H1 (cell line): ENCODE results near the gene TMEM135. TPM values are rescaled to one million over a fixed set of nuclear protein-coding genes. Genes with fewer than 3 reads are reported as not detected.

Source experiments
- CTCF ChIA-PET: fragments of 300-600 bp; sonication (Branson Sonifier 250); formaldehyde crosslinking; loops from one replicate; lab custom pipeline; 2021; ENCODE audit not compliant: partially characterized antibody; lab: Charles Lee
- POLR2A ChIA-PET: fragments of 300-600 bp; sonication (Branson Sonifier 250); formaldehyde crosslinking; loops from one replicate; lab custom pipeline; 2021; ENCODE audit warnings: inconsistent platforms; ENCODE audit not compliant: partially characterized antibody; lab: Charles Lee
- DNase-seq, 2 experiments: peaks; one replicate each; pipeline versions ENCODE4 v3.0.0 to v3.0.0-alpha.2; 2010 to 2022; ENCODE audit warnings: low spot score in 2 of 2, low read depth in 1 of 2, mixed read lengths in 1 of 2
- FAIRE-seq: peaks from 2 replicates; lab custom pipeline; 2011; peaks lifted over from hg19 to GRCh38; lab: Jason Lieb, UNC
- H2AFZ ChIP-seq: 2 replicates; pipeline ENCODE4 v1.8.1; 2012; ENCODE audit warnings: low read length, inconsistent platforms
- H2AK5ac ChIP-seq: 2 replicates; pipeline ENCODE4 v1.6.1; 2013; ENCODE audit warnings: low read depth, low read length
- H2BK120ac ChIP-seq: replicated peaks from 2 replicates; pipeline ENCODE3; 2013; ENCODE audit warnings: low read depth, low read length, inconsistent platforms
- H2BK12ac ChIP-seq: 2 replicates; pipeline ENCODE4 v1.6.1; 2013; ENCODE audit warnings: low read depth, low read length
- H2BK15ac ChIP-seq: 2 replicates; pipeline ENCODE4 v1.6.1; 2013; ENCODE audit warnings: low read length
- H2BK20ac ChIP-seq: 2 replicates; pipeline ENCODE4 v1.6.1; 2013; ENCODE audit warnings: low read length
- H2BK5ac ChIP-seq: 2 replicates; pipeline ENCODE4 v1.6.1; 2013; ENCODE audit warnings: low read depth, low read length
- H3K14ac ChIP-seq: 2 replicates; pipeline ENCODE4 v1.6.1; 2013; ENCODE audit warnings: inconsistent platforms; ENCODE audit not compliant: insufficient read length
- H3K18ac ChIP-seq: 2 replicates; pipeline ENCODE4 v1.6.1; 2013; ENCODE audit warnings: low read length; ENCODE audit errors: extremely low read depth
- H3K23ac ChIP-seq: 2 replicates; pipeline ENCODE4 v1.6.1; 2013; ENCODE audit warnings: inconsistent platforms; ENCODE audit not compliant: insufficient read length
- H3K23me2 ChIP-seq: 2 replicates; pipeline ENCODE4 v1.6.1; 2013; ENCODE audit warnings: low read depth, low read length
- H3K27ac ChIP-seq: 2 replicates; pipeline ENCODE4 v1.6.1; 2011; ENCODE audit warnings: low read depth, low read length, inconsistent platforms
- H3K27me3 ChIP-seq, 4 experiments: replicated peaks in 1 of 4; 1 replicate in 1 of 4; 2 replicates in 3 of 4; pipeline versions ENCODE4 v1.6.1 to v1.8.1; 2011 to 2013; ENCODE audit warnings: low read length in 3 of 4, mild to moderate bottlenecking in 3 of 4, inconsistent platforms in 2 of 4, mixed read lengths in 2 of 4, moderate library complexity in 1 of 4; ENCODE audit not compliant: control insufficient read depth in 3 of 4, insufficient read depth in 3 of 4; ENCODE audit errors: extremely low read depth in 1 of 4
- H3K36me3 ChIP-seq, 4 experiments: 2 replicates each; pipeline versions ENCODE4 v1.6.1 to v1.8.1; 2011 to 2013; ENCODE audit warnings: mild to moderate bottlenecking in 4 of 4, low read length in 3 of 4, moderate library complexity in 2 of 4, control low read depth in 1 of 4, inconsistent platforms in 1 of 4; ENCODE audit not compliant: insufficient read depth in 4 of 4, control insufficient read depth in 2 of 4
- H3K4ac ChIP-seq: replicated peaks from 2 replicates; pipeline ENCODE3; 2013; ENCODE audit warnings: low read length, low read depth, mixed read lengths, inconsistent platforms; ENCODE audit not compliant: insufficient read length
- H3K4me1 ChIP-seq, 4 experiments: replicated peaks in 1 of 4; 1 replicate in 1 of 4; 2 replicates in 3 of 4; pipeline versions ENCODE4 v1.6.1 to v1.8.1; 2011 to 2013; ENCODE audit warnings: low read length in 3 of 4, inconsistent platforms in 2 of 4, mixed read lengths in 1 of 4; ENCODE audit not compliant: insufficient read depth in 4 of 4, control insufficient read depth in 3 of 4
- H3K4me2 ChIP-seq, 2 experiments: 2 replicates each; pipeline versions ENCODE4 v1.6.1 to v1.8.1; 2011 to 2013; ENCODE audit warnings: low read depth in 2 of 2, low read length in 2 of 2, control low read depth in 1 of 2, inconsistent platforms in 1 of 2, mild to moderate bottlenecking in 1 of 2; ENCODE audit not compliant: insufficient read depth in 1 of 2
- H3K4me3 ChIP-seq, 4 experiments: fragments of 200-600, 300-600 bp in 1 of 4; sonication (generic), shearing (Covaris generic), sonication (Bioruptor Twin) in 1 of 4; 2 replicates each; pipeline versions ENCODE4 v1.5.1 to v1.8.1; 2011 to 2016; ENCODE audit warnings: low read length in 4 of 4, low read depth in 3 of 4, control low read depth in 2 of 4, inconsistent platforms in 2 of 4, mild to moderate bottlenecking in 2 of 4, mixed read lengths in 1 of 4, moderate library complexity in 1 of 4; ENCODE audit not compliant: insufficient read depth in 2 of 4; ENCODE audit errors: extremely low read depth in 1 of 4
- H3K56ac ChIP-seq: replicated peaks from 2 replicates; pipeline ENCODE3; 2013; ENCODE audit warnings: low read depth, mild to moderate bottlenecking, mixed read lengths, low read length, inconsistent platforms; ENCODE audit not compliant: insufficient read length
- H3K79me1 ChIP-seq: 2 replicates; pipeline ENCODE4 v1.6.1; 2013; ENCODE audit warnings: low read depth, low read length, control low read depth
- H3K79me2 ChIP-seq, 2 experiments: 2 replicates each; pipeline versions ENCODE4 v1.6.1 to v1.8.1; 2012 to 2013; ENCODE audit warnings: low read length in 2 of 2, mild to moderate bottlenecking in 2 of 2, inconsistent platforms in 1 of 2; ENCODE audit not compliant: insufficient read depth in 2 of 2, control insufficient read depth in 1 of 2
- H3K9ac ChIP-seq, 4 experiments: replicated peaks in 1 of 4; 1 replicate in 1 of 4; 2 replicates in 3 of 4; pipeline versions ENCODE4 v1.6.1 to v1.8.1; 2011 to 2013; ENCODE audit warnings: low read depth in 3 of 4, low read length in 3 of 4, control low read depth in 2 of 4, mild to moderate bottlenecking in 2 of 4, moderate library complexity in 2 of 4, inconsistent platforms in 1 of 4; ENCODE audit errors: extremely low read depth in 1 of 4
- H3K9me3 ChIP-seq, 2 experiments: 2 replicates each; pipeline versions ENCODE4 v1.6.1 to v1.8.1; 2012 to 2013; ENCODE audit warnings: mild to moderate bottlenecking in 2 of 2, moderate library complexity in 2 of 2, control low read depth in 1 of 2, inconsistent platforms in 1 of 2, low read depth in 1 of 2, low read length in 1 of 2, mixed read lengths in 1 of 2; ENCODE audit not compliant: insufficient read depth in 2 of 2
- H4K20me1 ChIP-seq, 2 experiments: replicated peaks in 1 of 2; 2 replicates each; pipeline versions ENCODE3 to v1.8.1; 2011 to 2013; ENCODE audit warnings: inconsistent platforms in 2 of 2, low read length in 2 of 2, mild to moderate bottlenecking in 1 of 2; ENCODE audit not compliant: insufficient read depth in 2 of 2, control insufficient read depth in 1 of 2
- H4K5ac ChIP-seq: 2 replicates; pipeline ENCODE4 v1.6.1; 2013; ENCODE audit warnings: low read length, low read depth, mixed read lengths, inconsistent platforms; ENCODE audit not compliant: insufficient read length
- H4K8ac ChIP-seq: 2 replicates; pipeline ENCODE4 v1.8.0; 2013; ENCODE audit warnings: mild to moderate bottlenecking, moderate library complexity, low read length, inconsistent platforms; ENCODE audit not compliant: insufficient read depth; ENCODE audit errors: extremely low read depth
- H4K91ac ChIP-seq: replicated peaks from 2 replicates; pipeline ENCODE3; 2013; ENCODE audit warnings: low read length, mixed read lengths, inconsistent platforms; ENCODE audit not compliant: insufficient read length
- BCL11A ChIP-seq, 2 experiments: IDR thresholded peaks; one replicate each; pipeline ENCODE4 v1.6.1; 2011; ENCODE audit warnings: low read depth in 2 of 2, low read length in 2 of 2, mild to moderate bottlenecking in 2 of 2
- KDM5A ChIP-seq: fragments of 200-600 bp; IDR thresholded peaks from 2 replicates; pipeline ENCODE4 v1.7.1; 2012; ENCODE audit warnings: mild to moderate bottlenecking, low read length, inconsistent platforms, mixed read lengths
- NANOG ChIP-seq: IDR thresholded peaks from 2 replicates; pipeline ENCODE4 v1.6.1; 2011; ENCODE audit warnings: low read length, low read depth, mild to moderate bottlenecking, inconsistent platforms; ENCODE audit not compliant: insufficient read depth, poor library complexity, severe bottlenecking
- PHF8 ChIP-seq: fragments of 200-600 bp; sonication (generic); conservative IDR thresholded peaks from 2 replicates; pipeline ENCODE4 v1.7.1; 2012; ENCODE audit warnings: low read depth, mild to moderate bottlenecking, inconsistent platforms, low read length, moderate library complexity
- RAD21 ChIP-seq, 2 experiments: IDR thresholded peaks in 1 of 2; conservative IDR thresholded peaks in 1 of 2; 2 replicates each; pipeline ENCODE4 v1.6.1; 2011; ENCODE audit warnings: low read depth in 2 of 2, low read length in 2 of 2, improper control_type of control experiment in 1 of 2, inconsistent platforms in 1 of 2, mild to moderate bottlenecking in 1 of 2, moderate library complexity in 1 of 2
- WGBS, 2 experiments: shearing (Covaris generic) in 1 of 2; methylation state at CpG; one replicate each; pipeline versions ENCODE4 v1.1.6 to v1.1.7; 2013 to 2015; ENCODE audit warnings: low lambda C conversion rate in 2 of 2, mixed read lengths in 2 of 2, inconsistent platforms in 1 of 2, low coverage in 1 of 2, missing lambda C conversion rate in 1 of 2; ENCODE audit not compliant: insufficient replicate concordance in 2 of 2, insufficient coverage in 1 of 2, insufficient read length in 1 of 2; ENCODE audit errors: extremely low coverage in 1 of 2, missing lambda C conversion rate in 1 of 2; 5-methylcytosine and 5-hydroxymethylcytosine counted together
- polyA plus RNA-seq, 7 experiments: library from polyadenylated mRNA; depleted of rRNA in 3 of 7; stranded (reverse) in 5 of 7; unstranded in 2 of 7; fragments of >200 nt in 5 of 7; fragments of 200-250 nt in 2 of 7; gene quantifications; 1 replicate in 5 of 7; 2 replicates in 1 of 7; 4 replicates in 1 of 7; pipeline versions ENCODE4 v1.2.1 to v1.2.3, GENCODE V29; 2011 to 2013; ENCODE audit warnings: missing spikeins in 2 of 7, mixed read lengths in 2 of 7
- total RNA-seq: library from RNA; stranded (reverse); fragmentation: NEBNext Ultra II Directional; extraction: Animal tissue kit (Norgen Biotek cat#: 25700); gene quantifications from 2 replicates; pipeline ENCODE4 v1.2.1, GENCODE V29; 2021
- TF ChIP-seq, protein P1 (sequence below): IDR thresholded peaks from 2 replicates; pipeline ENCODE4 v1.6.1; 2012; ENCODE audit warnings: low read length, inconsistent platforms

TMEM135 gene
- total and polyA plus RNA-seq, 2 of the 8 experiments (the other 6 are each of a cell fraction or from before 2014, with no cell fraction given): 9.3 to 31.3 TPM

DNA sequence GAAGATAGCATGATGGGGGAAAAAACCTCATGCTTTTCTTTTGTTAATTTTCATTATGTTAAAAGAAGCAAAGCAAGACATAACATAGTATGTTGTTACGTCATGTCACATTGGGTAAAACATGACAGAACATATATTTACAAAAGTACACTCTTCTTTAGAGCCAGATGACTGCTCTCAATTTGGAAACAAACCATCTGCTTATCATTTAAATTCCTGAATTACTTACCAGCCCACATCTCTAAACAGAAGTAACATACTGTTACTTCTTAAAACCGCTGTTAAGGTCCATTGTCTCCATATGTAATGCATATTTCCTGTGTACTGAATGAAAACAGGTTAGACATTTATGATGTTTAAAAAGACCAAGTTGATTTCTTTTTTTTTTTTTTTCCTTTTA is 100.0 kb downstream of the TMEM135 start:
- Histone ChIP-seq H3K9ac (no peak overlapping the region), H2BK12ac (no peak overlapping the region), H4K91ac (no peak overlapping the region), H3K27ac (no peak overlapping the region), H3K79me1 (no peaks in the 10 kb centered on the region; the same call in 1 of the 2 replicates), H3K56ac (no peak overlapping the region), H2AK5ac (no peak overlapping the region), H2BK5ac (no peak overlapping the region), H3K9me3 (peaks cover 2 to 5% of the 10 kb centered on the region in 2 experiments; a peak in 2 of 4 replicates), H3K18ac (no peak overlapping the region), H3K79me2 (peaks cover 0 to 3% of the 10 kb centered on the region in 2 experiments; a peak in 1 of 4 replicates), H3K4ac (no peak overlapping the region), H4K8ac (no peak overlapping the region), H2BK20ac (no peak overlapping the region), H3K4me1 (peaks cover 0 to 2% (median under 1%) of the 10 kb centered on the region in 4 experiments; a peak in 1 of 7 replicates), H2BK120ac (no peak overlapping the region), H3K23ac (no peak overlapping the region), H2AFZ (no peak overlapping the region), H3K27me3 (peaks cover 0 to 1% (median 0%) of the 10 kb centered on the region in 4 experiments; a peak in 1 of 7 replicates), H3K4me2 (no peak overlapping the region), H4K20me1 (no peaks in the 10 kb centered on the region), H3K14ac (no peak overlapping the region), H2BK15ac (no peak overlapping the region), H3K23me2 (no peaks in the 10 kb centered on the region), H4K5ac (no peak overlapping the region), H3K36me3 (0 out of 8 replicates have a peak, but pooled peaks cover 0 to 7% (median 1%) of the 10 kb centered on the region in 4 experiments), H3K4me3 (no peak overlapping the region)
- TF ChIP-seq, protein P1, sequence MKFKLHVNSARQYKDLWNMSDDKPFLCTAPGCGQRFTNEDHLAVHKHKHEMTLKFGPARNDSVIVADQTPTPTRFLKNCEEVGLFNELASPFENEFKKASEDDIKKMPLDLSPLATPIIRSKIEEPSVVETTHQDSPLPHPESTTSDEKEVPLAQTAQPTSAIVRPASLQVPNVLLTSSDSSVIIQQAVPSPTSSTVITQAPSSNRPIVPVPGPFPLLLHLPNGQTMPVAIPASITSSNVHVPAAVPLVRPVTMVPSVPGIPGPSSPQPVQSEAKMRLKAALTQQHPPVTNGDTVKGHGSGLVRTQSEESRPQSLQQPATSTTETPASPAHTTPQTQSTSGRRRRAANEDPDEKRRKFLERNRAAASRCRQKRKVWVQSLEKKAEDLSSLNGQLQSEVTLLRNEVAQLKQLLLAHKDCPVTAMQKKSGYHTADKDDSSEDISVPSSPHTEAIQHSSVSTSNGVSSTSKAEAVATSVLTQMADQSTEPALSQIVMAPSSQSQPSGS: no peak
- no peak for TF ChIP-seq KDM5A
- TF ChIP-seq PHF8: no peak
- no peak for TF ChIP-seq RAD21 (IDR thresholded peaks at IDR 0.05 in 1 of 2, conservative IDR thresholded peaks at IDR 0.05 in 1 of 2; ENCODE audit: low read depth in 2 of 2, low read length in 2 of 2)
- TF ChIP-seq BCL11A (IDR thresholded peaks at IDR 0.05; ENCODE audit: low read depth in 2 of 2, low read length in 2 of 2): no peak
- TF ChIP-seq NANOG: no peak
- no peak for DNase-seq
- ChIA-PET CTCF (no interaction called here), POLR2A (no interaction called here)
- FAIRE-seq: no peak
- 91% methylated on average over 2 of the region's 2 CpGs; no CpG with 5 or more reads in 1 of the 2 experiments for WGBS, 2 experiments
